Measurements from ENCODE around the gene CCL24.

- TF ChIP-seq CTCF (IDR thresholded peaks at IDR 0.05) (no peak), POLR2A (IDR thresholded peaks at IDR 0.05) (no peak)
Measured at GRCh38 chr7:75776295-75776971, 37.2 kb downstream of the CCL24 start.
